Activated CD4-positive, CD25-positive, alpha-beta regulatory T cell treated with anti-CD3 and anti-CD28 coated beads, Interleukin-2, amount 50 U/mL, for 24 hours (primary cell): ENCODE results near the gene TACC2.

Experiments used
- ATAC-seq, 2 donors: fragments of 150-1000 bp; cut with Tn5 transposase; one replicate each; pipeline ENCODE4 v1.10.0; 2021; ENCODE audit warnings: mild to moderate bottlenecking in 1 of 2, moderate library complexity in 1 of 2

TACC2 gene

DNA sequence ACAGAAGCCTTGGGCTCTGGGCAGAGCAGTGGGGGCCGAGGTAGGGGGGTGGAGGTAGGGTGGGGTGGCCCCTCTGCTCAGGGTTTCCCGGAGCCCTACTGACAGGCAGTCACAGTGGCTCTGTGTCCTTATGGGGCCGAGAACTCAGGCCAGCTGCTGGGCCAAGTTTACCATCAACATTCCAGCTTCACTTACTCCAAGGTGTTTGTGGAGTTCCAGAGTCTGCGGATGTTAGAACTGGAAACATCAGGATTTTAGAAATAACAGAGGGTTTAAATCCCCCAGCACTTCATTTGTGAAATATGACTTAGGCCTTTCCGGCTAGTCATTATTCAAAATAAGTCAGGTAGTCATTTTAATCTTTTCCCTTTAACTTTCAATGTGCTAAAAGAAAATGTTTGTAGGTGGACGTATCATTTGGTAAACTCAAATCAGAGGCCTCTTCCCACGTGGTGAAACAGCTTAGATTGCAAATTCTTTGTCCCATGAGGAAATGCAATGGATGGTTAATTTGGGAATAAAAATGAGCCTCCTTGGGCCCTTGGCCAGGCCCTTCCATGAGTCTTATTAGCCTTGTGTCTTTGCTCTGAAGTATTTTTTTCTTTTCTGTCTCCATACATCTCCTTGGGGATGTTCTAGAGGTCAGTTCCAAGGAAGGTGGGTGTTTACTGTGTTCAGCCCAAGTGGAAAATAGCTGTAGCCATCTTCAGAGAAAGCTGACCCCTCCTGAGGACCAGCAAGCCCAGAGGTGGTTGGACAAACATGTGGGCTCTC is 182.5 kb downstream of the TACC2 start:
- ATAC-seq, result no peak

DNA sequence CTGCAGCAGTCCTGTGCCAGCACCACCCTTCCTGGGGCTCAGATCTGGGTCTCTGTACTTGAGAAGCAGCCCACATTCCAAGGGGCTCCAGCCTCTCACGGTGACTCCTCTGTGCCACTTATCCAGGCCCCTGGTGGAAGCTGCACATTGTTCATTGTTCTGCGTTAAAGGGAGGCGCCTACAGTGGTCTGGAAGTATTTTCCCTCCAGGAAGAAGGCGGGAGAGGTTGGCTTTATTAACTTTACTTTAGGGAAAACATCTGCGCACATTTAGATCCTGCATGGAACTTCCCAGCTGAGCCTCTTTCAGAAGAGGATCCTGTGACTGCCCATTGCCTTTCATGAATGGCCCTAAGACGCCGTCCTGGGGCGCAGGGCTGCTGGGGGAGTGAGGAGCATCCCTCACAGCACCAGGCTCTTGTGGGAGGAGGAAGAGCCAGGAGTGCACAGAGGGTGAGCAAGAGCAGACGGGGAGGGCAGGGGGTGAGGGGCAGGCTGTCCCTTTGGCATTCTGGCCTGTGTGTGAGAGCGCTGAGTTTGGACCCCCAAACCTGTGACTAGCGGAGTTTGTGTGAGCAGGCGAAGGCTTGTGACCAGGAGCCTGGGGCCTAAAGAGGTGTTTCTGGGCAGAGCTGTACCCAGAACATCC is 183.5 kb downstream of the TACC2 start:
- ATAC-seq, result no peak

GRCh38 chr10:122173337-122173736 is 184.4 kb downstream of the TACC2 start:
- ATAC-seq, result no peak

DNA sequence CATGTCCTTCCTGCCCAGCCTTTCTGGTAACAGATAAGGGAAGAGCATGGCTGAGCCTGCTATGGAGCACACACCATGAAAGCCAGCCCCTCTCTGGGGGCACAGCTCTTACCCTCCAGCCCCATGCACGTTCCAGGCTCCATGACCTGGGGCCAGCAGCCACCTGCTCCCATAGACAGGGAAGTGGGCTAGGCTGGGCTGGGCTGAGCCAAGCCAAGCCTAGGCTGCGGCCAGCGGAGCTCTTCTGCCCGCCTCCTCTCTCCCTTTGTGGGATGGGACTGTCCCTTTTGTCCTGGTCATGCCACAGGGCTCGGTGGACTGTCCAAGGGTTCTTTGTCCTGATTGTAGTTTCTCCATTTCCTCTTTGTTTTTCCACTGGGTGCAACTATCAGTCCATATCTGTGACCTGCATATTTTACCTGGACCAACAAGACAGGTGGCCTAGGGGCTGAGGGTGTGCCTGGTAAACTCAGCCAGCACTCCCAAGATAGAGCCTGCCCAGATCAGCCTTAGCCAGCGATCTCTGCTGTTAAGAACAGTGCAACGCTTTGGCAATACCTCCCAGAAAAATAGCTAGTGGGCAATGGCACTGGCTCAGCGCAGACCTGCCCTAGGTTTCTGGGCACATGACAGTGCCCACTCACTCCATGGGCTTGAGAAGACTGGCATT is 184.9 kb downstream of the TACC2 start:
- ATAC-seq, result no peak

DNA sequence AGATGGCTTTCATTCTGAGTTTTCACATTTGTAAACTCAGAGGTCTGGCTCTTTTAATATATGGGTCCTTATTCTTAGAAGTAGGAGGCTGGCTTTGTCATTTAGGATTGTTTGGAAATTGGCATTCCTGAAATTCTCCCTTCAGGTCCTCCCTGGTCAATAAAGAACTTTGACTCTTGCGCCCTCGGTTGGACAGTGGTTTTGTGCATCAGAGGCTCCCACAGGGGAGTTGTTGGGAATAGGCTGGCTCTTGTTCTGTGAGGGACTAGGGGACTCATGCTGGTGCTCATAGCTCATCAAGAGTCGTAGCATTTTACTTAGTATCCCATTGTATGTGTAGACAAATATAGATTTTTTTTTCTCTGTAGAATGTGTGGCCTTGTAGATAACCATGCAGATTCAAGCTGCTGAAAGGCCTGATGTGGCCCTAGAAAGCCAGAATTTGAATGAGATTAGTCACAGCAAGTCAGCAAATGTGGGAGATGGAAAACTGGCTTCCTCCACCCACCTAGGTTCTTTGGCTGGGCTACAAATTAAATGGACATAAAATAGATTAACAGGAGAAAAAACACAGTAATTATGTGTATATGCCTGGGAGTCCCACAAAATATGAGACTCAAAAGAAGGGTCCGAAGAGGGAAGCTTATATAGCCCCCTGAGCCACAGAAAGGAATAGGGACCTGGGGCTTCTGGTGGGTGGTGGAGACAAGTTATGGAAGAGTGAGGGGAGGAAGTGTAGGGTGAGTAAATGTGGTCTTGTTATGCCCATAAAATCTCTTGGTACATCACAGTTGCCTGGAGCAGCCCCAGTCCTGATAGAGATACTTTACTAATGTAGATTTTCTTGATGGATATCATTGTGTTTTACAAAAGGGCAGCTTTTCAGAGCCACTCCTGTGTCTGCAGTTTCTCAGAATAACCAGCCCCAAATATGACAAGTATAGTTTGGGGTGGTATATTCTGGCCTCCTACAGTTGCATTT is 187.6 kb downstream of the TACC2 start:
- ATAC-seq, result no peak

- ATAC-seq, result no peak
Measured at GRCh38 chr10:122178655-122179054, 189.7 kb downstream of the TACC2 start.

GRCh38 chr10:122181041-122181732 is 192.2 kb downstream of the TACC2 start:
- no peak for ATAC-seq

DNA sequence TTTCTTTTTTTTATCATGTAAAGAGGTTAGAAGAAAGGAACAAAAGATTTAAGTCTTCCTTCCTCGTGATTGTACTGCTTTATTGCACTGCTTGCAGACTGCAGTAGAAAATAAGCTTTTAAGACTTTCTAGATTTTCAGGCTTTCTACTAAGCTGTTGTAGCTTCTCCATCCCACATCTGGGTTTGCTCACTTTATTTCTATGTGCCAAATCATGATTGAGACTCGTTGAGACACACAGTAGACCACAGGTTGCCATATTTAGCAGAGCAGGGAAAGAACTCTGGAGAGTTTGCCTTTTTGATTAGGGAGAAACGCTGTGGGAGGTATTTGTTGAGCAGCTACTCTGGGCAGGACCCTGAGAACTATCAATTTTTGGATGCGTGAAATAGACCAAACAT is 192.9 kb downstream of the TACC2 start:
- ATAC-seq, result no peak

- no peak for ATAC-seq
Measured at GRCh38 chr10:122182308-122182707, 193.3 kb downstream of the TACC2 start.

- ATAC-seq, result no peak
Measured at GRCh38 chr10:122184254-122184653, 195.3 kb downstream of the TACC2 start.

GRCh38 chr10:122185643-122186042 is 196.7 kb downstream of the TACC2 start:
- ATAC-seq, result no peak

DNA sequence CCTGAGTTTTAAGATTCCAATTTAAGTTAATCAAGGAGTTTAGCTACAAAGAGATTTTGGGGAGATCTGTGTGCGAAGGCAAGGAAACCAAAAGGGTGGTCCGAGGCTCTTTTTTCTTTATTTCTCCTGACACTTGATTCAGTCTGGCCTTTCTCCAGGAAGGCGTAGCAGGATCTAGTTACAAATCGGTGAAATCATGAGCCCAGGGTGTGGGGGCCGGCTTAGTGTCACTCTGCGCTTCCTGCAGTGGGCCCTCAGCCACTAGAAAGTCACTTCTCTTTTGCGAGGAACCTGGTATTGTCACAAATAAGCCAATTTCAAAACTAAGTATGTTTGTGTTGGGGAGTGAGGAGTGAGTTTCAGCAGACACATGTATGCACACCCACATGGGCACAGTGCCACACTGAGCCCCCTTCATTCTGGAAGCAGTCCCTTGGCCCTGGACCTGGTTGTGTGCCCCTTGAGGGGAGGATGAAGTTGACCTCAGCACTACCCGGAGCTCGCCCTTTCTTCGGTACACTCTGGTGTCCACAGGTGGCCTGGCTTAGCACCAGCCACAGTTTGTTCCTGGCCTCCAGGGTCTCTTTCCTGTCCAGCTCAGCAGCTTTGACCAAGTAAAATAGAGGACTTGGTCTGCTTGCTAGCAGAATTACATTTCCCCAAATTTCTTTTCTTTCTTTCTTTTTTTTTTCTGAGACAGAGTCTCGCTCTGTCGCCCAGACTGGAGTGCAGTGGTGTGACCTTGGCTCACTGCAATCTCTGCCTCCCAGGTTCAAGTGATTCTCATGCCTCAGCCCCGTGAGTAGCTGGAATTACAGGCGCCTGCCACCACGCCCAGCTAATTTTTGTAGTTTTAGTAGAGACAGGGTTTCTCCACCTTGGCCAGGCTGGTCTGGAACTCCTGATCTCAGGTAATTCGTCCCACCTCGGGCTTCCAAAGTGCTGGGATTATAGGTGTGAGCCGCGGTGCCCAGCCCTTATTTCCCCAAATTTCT is 198.2 kb downstream of the TACC2 start:
- ATAC-seq, result no peak

- no peak for ATAC-seq
Measured at GRCh38 chr10:122188706-122189105, 199.7 kb downstream of the TACC2 start.

GRCh38 chr10:122189185-122189584 is 200.2 kb downstream of the TACC2 start:
- no peak for ATAC-seq

DNA sequence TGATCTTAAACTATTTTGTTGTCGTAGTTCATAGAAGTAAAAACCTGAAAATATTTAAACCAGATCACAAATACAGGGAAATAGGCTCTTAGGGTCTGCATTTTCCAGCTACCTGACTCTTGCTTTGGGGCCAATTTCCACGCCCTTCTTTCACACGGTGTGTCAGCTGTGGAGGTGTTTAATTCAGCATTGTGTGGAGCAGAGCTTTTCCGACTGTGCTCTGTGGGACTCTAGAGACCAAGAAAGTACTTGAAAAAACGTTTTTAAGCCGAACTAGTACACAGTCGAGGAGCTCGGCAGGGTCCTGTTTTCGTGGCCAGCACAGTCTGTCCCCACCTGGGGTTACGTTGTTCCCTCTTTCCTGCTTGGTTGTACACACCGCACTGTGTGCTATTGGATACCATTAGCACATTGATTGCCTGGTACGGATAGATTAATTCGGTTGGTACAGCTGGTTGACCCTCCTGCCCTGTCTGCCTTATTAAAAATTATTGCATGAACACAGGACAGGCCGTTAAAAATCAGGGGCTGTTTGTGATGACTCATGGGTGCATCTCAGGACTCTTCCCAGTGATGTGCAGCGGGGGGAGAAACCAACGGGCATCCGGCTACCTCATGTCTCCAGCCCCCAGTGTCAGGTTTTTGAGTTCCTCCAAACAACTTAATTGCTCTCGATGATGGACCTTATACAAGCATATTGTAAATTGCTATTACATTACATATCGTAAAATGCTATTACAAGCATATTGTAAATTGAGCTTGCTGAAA is 201.4 kb downstream of the TACC2 start:
- ATAC-seq, result no peak

GRCh38 chr10:122191936-122192541 is 203.1 kb downstream of the TACC2 start:
- no peak for ATAC-seq

DNA sequence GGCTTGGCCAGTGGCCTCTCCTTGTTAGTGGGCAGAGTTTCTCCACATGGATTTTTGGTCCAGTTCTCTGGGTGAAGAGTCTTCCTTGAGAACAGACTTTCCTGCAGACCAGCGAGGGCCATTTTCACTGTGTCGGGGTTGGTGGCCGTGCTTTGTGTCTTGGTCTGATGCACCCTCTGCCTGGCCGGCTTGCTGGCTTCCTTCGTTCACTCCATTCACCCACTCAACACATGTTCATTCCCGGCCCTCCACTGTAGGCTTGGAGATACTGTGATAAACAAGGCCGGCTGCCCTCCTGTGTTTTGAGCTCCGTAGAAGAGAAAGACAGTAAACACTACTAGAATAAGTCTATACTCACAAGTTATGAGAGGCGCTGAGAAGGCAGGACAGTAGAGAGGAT is 205.3 kb downstream of the TACC2 start:
- ATAC-seq, result no peak

DNA sequence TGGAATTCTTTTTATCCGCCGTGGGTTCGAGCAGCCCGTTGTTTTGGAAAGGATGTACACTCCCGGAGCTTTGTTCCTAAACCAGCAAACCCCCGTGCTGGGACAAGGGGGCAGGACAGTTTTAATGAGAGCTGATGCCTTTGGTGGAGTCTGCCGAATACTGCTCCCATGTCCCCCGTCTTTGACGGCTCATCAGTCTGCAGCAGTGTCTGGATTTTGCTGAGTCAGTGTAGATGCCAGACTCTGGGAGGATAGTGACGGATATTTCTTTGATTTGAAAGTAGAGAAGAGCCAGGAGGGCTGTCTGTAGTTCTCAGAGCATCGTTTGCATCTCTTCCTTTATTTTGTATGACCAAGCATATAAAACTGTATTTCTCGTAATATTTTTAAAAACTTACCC is 207.3 kb downstream of the TACC2 start:
- ATAC-seq, result no peak

DNA sequence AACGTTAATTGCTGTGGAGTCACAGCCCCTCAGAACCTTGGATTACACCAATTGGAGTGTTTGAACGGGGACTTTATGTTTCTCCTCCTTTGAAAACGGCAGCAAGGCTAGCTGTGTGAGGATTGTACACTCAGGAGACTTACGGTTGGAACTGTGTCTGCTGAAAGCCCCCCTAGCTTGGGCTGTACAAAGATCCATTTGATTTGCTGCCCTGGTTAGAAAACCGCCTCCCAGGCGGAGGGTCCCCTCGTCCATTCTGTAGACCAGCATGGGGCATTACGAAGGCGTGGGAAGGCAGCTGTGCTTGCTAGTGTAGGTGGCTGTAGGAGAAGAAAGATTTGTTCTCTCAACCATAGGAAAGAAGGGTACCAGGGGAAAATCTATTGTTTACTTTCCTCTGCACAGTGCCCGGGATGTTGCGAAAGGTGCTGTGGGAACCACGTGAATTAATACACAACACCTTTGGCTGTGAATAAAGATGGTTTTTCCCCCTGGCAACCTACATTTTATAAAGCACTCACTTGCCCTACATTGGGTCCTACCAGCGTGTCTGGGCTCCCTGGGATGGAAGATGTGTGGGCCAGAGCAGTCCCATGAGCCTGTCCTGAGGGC is 208.8 kb downstream of the TACC2 start:
- no peak for ATAC-seq
